Renal cortex interstitium (tissue), 11 donors: ENCODE results near the gene DYRK4. TPM values are rescaled to one million over a fixed set of nuclear protein-coding genes. Genes with fewer than 3 reads are reported as not detected.

Experiments used
- DNase-seq, 11 donors: peaks; one replicate each; pipeline ENCODE4 v3.0.0-alpha.2; 2013; ENCODE audit warnings: low read depth in 9 of 11, low spot score in 4 of 11; ENCODE audit errors: extremely low read depth in 1 of 11
- polyA plus RNA-seq, 3 donors: library from polyadenylated mRNA; unstranded; fragments of 120-200 nt; gene quantifications; one replicate each; pipeline ENCODE4 v1.2.1, GENCODE V29; 2013; ENCODE audit not compliant: insufficient read length in 3 of 3

The DYRK4 gene
- polyA plus RNA-seq, 3 donors, result 49.2 to 54.9 (median 54.0) TPM

- DNase-seq, result no peak
These were observed 6.2 kb upstream of the DYRK4 start for GRCh38 chr12:4555804-4556203.

GRCh38 chr12:4556735-4557530 lies 5.1 kb upstream of the DYRK4 start:
- no peak for DNase-seq

GRCh38 chr12:4557586-4557985 lies 4.4 kb upstream of the DYRK4 start:
- no peak for DNase-seq

- DNase-seq, result no peak
These were observed 3.8 kb upstream of the DYRK4 start for GRCh38 chr12:4558171-4558570.

- no peak for DNase-seq
These were observed 1.3 kb downstream of the DYRK4 start for GRCh38 chr12:4563336-4563735.

- no peak for DNase-seq
These were observed 2.8 kb downstream of the DYRK4 start for GRCh38 chr12:4564818-4565217.

GRCh38 chr12:4566474-4566873 lies 4.5 kb downstream of the DYRK4 start:
- no peak for DNase-seq

GRCh38 chr12:4567073-4567881 lies 5.3 kb downstream of the DYRK4 start:
- no peak for DNase-seq

- DNase-seq, result no peak
These were observed 7.3 kb downstream of the DYRK4 start for GRCh38 chr12:4569261-4569660.

- DNase-seq, result no peak
These were observed 10.7 kb downstream of the DYRK4 start for GRCh38 chr12:4572680-4573079.

GRCh38 chr12:4579305-4580102 lies 17.5 kb downstream of the DYRK4 start:
- DNase-seq, result no peak

- DNase-seq, result no peak
These were observed 18.3 kb downstream of the DYRK4 start for GRCh38 chr12:4580281-4580688.

- no peak for DNase-seq
These were observed 22.3 kb downstream of the DYRK4 start for GRCh38 chr12:4584281-4584680.

GRCh38 chr12:4584896-4585295 lies 22.9 kb downstream of the DYRK4 start:
- no peak for DNase-seq

- no peak for DNase-seq
These were observed 24.5 kb downstream of the DYRK4 start for GRCh38 chr12:4586500-4586899.

GRCh38 chr12:4587108-4587507 lies 25.1 kb downstream of the DYRK4 start:
- DNase-seq, result no peak

- no peak for DNase-seq
These were observed 26.9 kb downstream of the DYRK4 start for GRCh38 chr12:4588916-4589315.

GRCh38 chr12:4589941-4590340 lies 27.9 kb downstream of the DYRK4 start:
- DNase-seq, result no peak

GRCh38 chr12:4591180-4591687 lies 29.2 kb downstream of the DYRK4 start:
- no peak for DNase-seq
